Neuronal stem cell (in vitro differentiated cells): Measurements from ENCODE around the gene LUZP2.

Source experiments
- DNase-seq: peaks from one replicate; pipeline ENCODE4 v3.0.0-alpha.2; 2013; ENCODE audit warnings: low spot score
- H2AFZ ChIP-seq: one replicate; pipeline ENCODE4 v1.6.1; 2013; ENCODE audit warnings: mild to moderate bottlenecking, low read length, inconsistent platforms
- H2AK5ac ChIP-seq: 2 replicates; pipeline ENCODE4 v1.6.1; 2013; ENCODE audit warnings: low read depth, mild to moderate bottlenecking, inconsistent platforms, low read length, moderate library complexity, mixed read lengths
- H2BK120ac ChIP-seq: 2 replicates; pipeline ENCODE4 v1.6.1; 2013; ENCODE audit warnings: low read depth, mild to moderate bottlenecking, inconsistent platforms, low read length, moderate library complexity, mixed read lengths
- H2BK12ac ChIP-seq: one replicate; pipeline ENCODE4 v1.6.1; 2013; ENCODE audit warnings: low read length, inconsistent platforms
- H2BK15ac ChIP-seq: 2 replicates; pipeline ENCODE4 v1.6.1; 2013; ENCODE audit warnings: mild to moderate bottlenecking, low read length, inconsistent platforms, mixed read lengths
- H2BK5ac ChIP-seq: one replicate; pipeline ENCODE4 v1.6.1; 2013; ENCODE audit warnings: inconsistent platforms, mild to moderate bottlenecking, low read length, moderate library complexity
- H3K14ac ChIP-seq: one replicate; pipeline ENCODE4 v1.6.1; 2013; ENCODE audit warnings: low read length, inconsistent platforms
- H3K18ac ChIP-seq: 2 replicates; pipeline ENCODE4 v1.6.1; 2013; ENCODE audit warnings: low read length, inconsistent platforms
- H3K23ac ChIP-seq: 2 replicates; pipeline ENCODE4 v1.6.1; 2013; ENCODE audit warnings: low read depth, mild to moderate bottlenecking, mixed read lengths, low read length, inconsistent platforms; ENCODE audit not compliant: poor library complexity
- H3K27ac ChIP-seq: replicated peaks from 3 replicates; pipeline ENCODE4 v1.5.1; 2013; ENCODE audit warnings: low read length, inconsistent platforms
- H3K27me3 ChIP-seq, 3 experiments: 2 replicates each; pipeline ENCODE4 v1.6.1; 2013; ENCODE audit warnings: low read length in 3 of 3, mild to moderate bottlenecking in 2 of 3, inconsistent platforms in 1 of 3, low read depth in 1 of 3, mixed read lengths in 1 of 3, moderate library complexity in 1 of 3; ENCODE audit not compliant: control insufficient read depth in 3 of 3, insufficient read depth in 3 of 3
- H3K36me3 ChIP-seq, 2 donors: replicated peaks in 1 of 2; 2 replicates each; pipeline ENCODE4 v1.6.1; 2013; ENCODE audit warnings: low read length in 2 of 2; ENCODE audit not compliant: control insufficient read depth in 2 of 2, insufficient read depth in 2 of 2
- H3K4ac ChIP-seq: 2 replicates; pipeline ENCODE4 v1.6.1; 2013; ENCODE audit warnings: inconsistent platforms, mild to moderate bottlenecking, low read length, moderate library complexity
- H3K4me1 ChIP-seq, 2 donors: 1 replicate in 1 of 2; 2 replicates in 1 of 2; pipeline ENCODE4 v1.6.1; 2013; ENCODE audit warnings: low read length in 2 of 2, low read depth in 1 of 2; ENCODE audit not compliant: control insufficient read depth in 2 of 2, insufficient read depth in 1 of 2
- H3K4me2 ChIP-seq: one replicate; pipeline ENCODE4 v1.6.1; 2013; ENCODE audit warnings: mild to moderate bottlenecking, low read length, inconsistent platforms; ENCODE audit not compliant: insufficient read depth, poor library complexity, severe bottlenecking
- H3K4me3 ChIP-seq, 2 donors: 2 replicates each; pipeline ENCODE4 v1.5.1; 2013; ENCODE audit warnings: low read length in 2 of 2, mild to moderate bottlenecking in 2 of 2, inconsistent platforms in 1 of 2, moderate library complexity in 1 of 2
- H3K79me1 ChIP-seq: one replicate; pipeline ENCODE4 v1.6.1; 2013; ENCODE audit warnings: low read depth, mild to moderate bottlenecking, inconsistent platforms, low read length, moderate library complexity
- H3K9ac ChIP-seq: one replicate; pipeline ENCODE4 v1.6.1; 2013; ENCODE audit warnings: mild to moderate bottlenecking, low read depth, low read length, inconsistent platforms; ENCODE audit not compliant: poor library complexity
- H3K9me3 ChIP-seq, 2 donors: replicated peaks in 1 of 2; 2 replicates each; pipeline versions ENCODE3 to v1.6.1; 2013; ENCODE audit warnings: low read length in 2 of 2, mild to moderate bottlenecking in 2 of 2, inconsistent platforms in 1 of 2, low read depth in 1 of 2, mixed read lengths in 1 of 2, moderate library complexity in 1 of 2; ENCODE audit not compliant: control insufficient read depth in 2 of 2, insufficient read depth in 1 of 2
- H4K8ac ChIP-seq: one replicate; pipeline ENCODE4 v1.6.1; 2013; ENCODE audit warnings: low read depth, mild to moderate bottlenecking, inconsistent platforms, low read length, moderate library complexity
- H4K91ac ChIP-seq: one replicate; pipeline ENCODE4 v1.6.1; 2013; ENCODE audit warnings: low read length, low read depth, mild to moderate bottlenecking, inconsistent platforms; ENCODE audit not compliant: poor library complexity
- WGBS, 2 donors: extraction: QIAGEN DNeasy Blood & Tissue Kit; methylation state at CpG; one replicate each; pipeline ENCODE4 v1.1.7; 2013; ENCODE audit warnings: missing lambda C conversion rate in 2 of 2, mixed read lengths in 1 of 2; ENCODE audit not compliant: insufficient read length in 2 of 2, insufficient replicate concordance in 1 of 2; ENCODE audit errors: extremely low coverage in 2 of 2; 5-methylcytosine and 5-hydroxymethylcytosine counted together

LUZP2 gene

GRCh38 chr11:24844406-24844805 lies 347.6 kb downstream of the LUZP2 start:
- Histone ChIP-seq H3K36me3 (no peaks in the 10 kb centered on the region), H2AK5ac (no peak overlapping the region), H3K27me3 (no peaks in the 10 kb centered on the region), H3K9me3 (no peaks in the 10 kb centered on the region), H3K4me2 (no peak overlapping the region), H3K9ac (no peak overlapping the region), H3K14ac (no peak overlapping the region), H2BK12ac (no peak overlapping the region), H2BK5ac (no peak overlapping the region), H3K4me3 (no peak overlapping the region), H2AFZ (no peak overlapping the region), H3K23ac (no peak overlapping the region), H2BK120ac (no peak overlapping the region), H3K4ac (no peak overlapping the region), H3K79me1 (no peaks in the 10 kb centered on the region), H3K4me1 (no peaks in the 10 kb centered on the region), H3K18ac (peak overlapping the region; percentile 22), H3K27ac (no peak overlapping the region), H4K8ac (no peak overlapping the region), H4K91ac (no peak overlapping the region), H2BK15ac (no peak overlapping the region)
- DNase-seq: no peak
- WGBS, 2 donors: no CpG with 5 or more reads among the region's 1 CpG

GRCh38 chr11:24848857-24849256 lies 352.0 kb downstream of the LUZP2 start:
- no CpG with 5 or more reads among the region's 1 CpG for WGBS, 2 donors
- no peaks in the 10 kb centered on the region for H3K4me1 ChIP-seq
- no peak for DNase-seq
- H2BK12ac ChIP-seq: no peak overlapping the region
- no peak overlapping the region for H3K9ac ChIP-seq
- no peak overlapping the region for H2AK5ac ChIP-seq
- H2BK120ac ChIP-seq: no peak overlapping the region
- no peak overlapping the region for H3K23ac ChIP-seq
- no peaks in the 10 kb centered on the region for H3K9me3 ChIP-seq
- H3K18ac ChIP-seq: no peak overlapping the region
- H3K14ac ChIP-seq: no peak overlapping the region
- no peaks in the 10 kb centered on the region for H3K27me3 ChIP-seq
- H2BK5ac ChIP-seq: no peak overlapping the region
- H3K4ac ChIP-seq: no peak overlapping the region
- no peak overlapping the region for H3K4me3 ChIP-seq
- no peaks in the 10 kb centered on the region for H3K79me1 ChIP-seq
- no peak overlapping the region for H4K91ac ChIP-seq
- H3K4me2 ChIP-seq: no peak overlapping the region
- no peak overlapping the region for H3K27ac ChIP-seq
- H2AFZ ChIP-seq: no peak overlapping the region
- H3K36me3 ChIP-seq: no peaks in the 10 kb centered on the region
- H2BK15ac ChIP-seq: no peak overlapping the region
- no peak overlapping the region for H4K8ac ChIP-seq

- H3K18ac ChIP-seq: no peak overlapping the region
- no peaks in the 10 kb centered on the region for H3K27me3 ChIP-seq
- no peak overlapping the region for H3K14ac ChIP-seq
- H3K4ac ChIP-seq: no peak overlapping the region
- H3K4me2 ChIP-seq: no peak overlapping the region
- no peak overlapping the region for H2BK12ac ChIP-seq
- no peak overlapping the region for H3K23ac ChIP-seq
- no peak overlapping the region for H2AFZ ChIP-seq
- H3K4me3 ChIP-seq: no peak overlapping the region
- H4K8ac ChIP-seq: no peak overlapping the region
- H4K91ac ChIP-seq: no peak overlapping the region
- no peak overlapping the region for H2AK5ac ChIP-seq
- H3K36me3 ChIP-seq: no peaks in the 10 kb centered on the region
- H2BK15ac ChIP-seq: no peak overlapping the region
- no peak for DNase-seq
- no peaks in the 10 kb centered on the region for H3K4me1 ChIP-seq
- no peak overlapping the region for H2BK120ac ChIP-seq
- H3K9me3 ChIP-seq: no peaks in the 10 kb centered on the region
- H2BK5ac ChIP-seq: no peak overlapping the region
- no peaks in the 10 kb centered on the region for H3K79me1 ChIP-seq
- H3K27ac ChIP-seq: no peak overlapping the region
- H3K9ac ChIP-seq: no peak overlapping the region
These were observed 359.1 kb downstream of the LUZP2 start for GRCh38 chr11:24855951-24856350.

- Histone ChIP-seq H3K18ac (no peak overlapping the region), H3K9ac (no peak overlapping the region), H3K36me3 (no peaks in the 10 kb centered on the region), H3K4me3 (peak overlapping the region in 1 of 2 donors; percentile 6), H3K27ac (no peak overlapping the region), H4K91ac (no peak overlapping the region), H2BK15ac (no peak overlapping the region), H2BK12ac (no peak overlapping the region), H3K23ac (no peak overlapping the region), H3K27me3 (no peaks in the 10 kb centered on the region), H2BK5ac (no peak overlapping the region), H2BK120ac (no peak overlapping the region), H3K4me1 (no peaks in the 10 kb centered on the region), H4K8ac (no peak overlapping the region), H2AK5ac (no peak overlapping the region), H3K14ac (no peak overlapping the region), H3K79me1 (no peaks in the 10 kb centered on the region), H2AFZ (no peak overlapping the region), H3K4ac (no peak overlapping the region), H3K4me2 (no peak overlapping the region), H3K9me3 (no peaks in the 10 kb centered on the region)
- no peak for DNase-seq
- no CpG with 5 or more reads among the region's 9 CpGs for WGBS, 2 donors
These were observed 363.0 kb downstream of the LUZP2 start for GRCh38 chr11:24859801-24860300.
